ENCODE results near the gene SSH2.
"Not testable (repeated sequence)": the region's sequence is repeated elsewhere in the genome, so short reads cannot be mapped to it uniquely, and the experiment has no call there.

The SSH2 gene

GRCh38 chr17:29789196-29790170 is 140.5 kb downstream of the SSH2 start:
- no peak for DNase-seq
- no peak overlapping the region for H3K27ac ChIP-seq (ENCODE audit: insufficient read depth, low read length, poor library complexity, severe bottlenecking)
- no peaks in the 10 kb centered on the region for H3K36me3 ChIP-seq (ENCODE audit: control insufficient read depth, insufficient read depth, low read length)
- H3K4me3 ChIP-seq (ENCODE audit: insufficient read depth, low read depth, low read length, poor library complexity, severe bottlenecking): no peak overlapping the region
- no peaks in the 10 kb centered on the region for H3K4me1 ChIP-seq (ENCODE audit: control insufficient read depth, insufficient read depth, low read length, poor library complexity, severe bottlenecking)
- H3K27me3 ChIP-seq (replicated peaks; ENCODE audit: control insufficient read depth, insufficient read depth, low read length, poor library complexity, severe bottlenecking): no peaks in the 10 kb centered on the region
- no peaks in the 10 kb centered on the region for H3K9me3 ChIP-seq (ENCODE audit: control insufficient read depth, low read length)

- Histone ChIP-seq H3K27me3 (replicated peaks; ENCODE audit: control insufficient read depth, insufficient read depth, low read length, poor library complexity, severe bottlenecking) (no peaks in the 10 kb centered on the region), H3K9me3 (ENCODE audit: control insufficient read depth, low read length) (no peaks in the 10 kb centered on the region), H3K27ac (ENCODE audit: insufficient read depth, low read length, poor library complexity, severe bottlenecking) (no peak overlapping the region), H3K4me3 (ENCODE audit: insufficient read depth, low read depth, low read length, poor library complexity, severe bottlenecking) (no peak overlapping the region), H3K36me3 (ENCODE audit: control insufficient read depth, insufficient read depth, low read length) (no peaks in the 10 kb centered on the region), H3K4me1 (ENCODE audit: control insufficient read depth, insufficient read depth, low read length, poor library complexity, severe bottlenecking) (no peaks in the 10 kb centered on the region)
- DNase-seq: no peak
Measured at GRCh38 chr17:29787995-29788394, 142.0 kb downstream of the SSH2 start.

GRCh38 chr17:29782917-29783316 is 147.1 kb downstream of the SSH2 start:
- Histone ChIP-seq H3K9me3 (ENCODE audit: control insufficient read depth, low read length) (no peaks in the 10 kb centered on the region), H3K27ac (ENCODE audit: insufficient read depth, low read length, poor library complexity, severe bottlenecking) (no peak overlapping the region), H3K27me3 (replicated peaks; ENCODE audit: control insufficient read depth, insufficient read depth, low read length, poor library complexity, severe bottlenecking) (no peaks in the 10 kb centered on the region), H3K4me1 (ENCODE audit: control insufficient read depth, insufficient read depth, low read length, poor library complexity, severe bottlenecking) (peaks cover 5% of the 10 kb centered on the region), H3K4me3 (ENCODE audit: insufficient read depth, low read depth, low read length, poor library complexity, severe bottlenecking) (no peak overlapping the region), H3K36me3 (ENCODE audit: control insufficient read depth, insufficient read depth, low read length) (no peaks in the 10 kb centered on the region)
- DNase-seq: no peak

GRCh38 chr17:29779812-29780190 is 150.2 kb downstream of the SSH2 start:
- H3K36me3 ChIP-seq (ENCODE audit: control insufficient read depth, insufficient read depth, low read length); H3K9me3 ChIP-seq (ENCODE audit: control insufficient read depth, low read length); H3K27me3 ChIP-seq (replicated peaks; ENCODE audit: control insufficient read depth, insufficient read depth, low read length, poor library complexity, severe bottlenecking); H3K27ac ChIP-seq (ENCODE audit: insufficient read depth, low read length, poor library complexity, severe bottlenecking); H3K4me1 ChIP-seq (ENCODE audit: control insufficient read depth, insufficient read depth, low read length, poor library complexity, severe bottlenecking); DNase-seq; H3K4me3 ChIP-seq (ENCODE audit: insufficient read depth, low read depth, low read length, poor library complexity, severe bottlenecking): not testable (repeated sequence)

- peak; percentile 47 to 60 (median 51) for DNase-seq
- Histone ChIP-seq H3K4me1 (ENCODE audit: control insufficient read depth, insufficient read depth, low read length, poor library complexity, severe bottlenecking) (peaks cover 5% of the 10 kb centered on the region), H3K4me3 (ENCODE audit: insufficient read depth, low read depth, low read length, poor library complexity, severe bottlenecking) (no peak overlapping the region), H3K27ac (ENCODE audit: insufficient read depth, low read length, poor library complexity, severe bottlenecking) (no peak overlapping the region), H3K36me3 (ENCODE audit: control insufficient read depth, insufficient read depth, low read length) (no peaks in the 10 kb centered on the region), H3K9me3 (ENCODE audit: control insufficient read depth, low read length) (no peaks in the 10 kb centered on the region), H3K27me3 (replicated peaks; ENCODE audit: control insufficient read depth, insufficient read depth, low read length, poor library complexity, severe bottlenecking) (no peaks in the 10 kb centered on the region)
Measured at GRCh38 chr17:29778956-29779811, 150.8 kb downstream of the SSH2 start.

- no peak overlapping the region for H3K4me3 ChIP-seq (ENCODE audit: insufficient read depth, low read depth, low read length, poor library complexity, severe bottlenecking)
- no peak overlapping the region for H3K27ac ChIP-seq (ENCODE audit: insufficient read depth, low read length, poor library complexity, severe bottlenecking)
- no peaks in the 10 kb centered on the region for H3K27me3 ChIP-seq (replicated peaks; ENCODE audit: control insufficient read depth, insufficient read depth, low read length, poor library complexity, severe bottlenecking)
- H3K4me1 ChIP-seq (ENCODE audit: control insufficient read depth, insufficient read depth, low read length, poor library complexity, severe bottlenecking): peaks cover 5% of the 10 kb centered on the region
- no peaks in the 10 kb centered on the region for H3K36me3 ChIP-seq (ENCODE audit: control insufficient read depth, insufficient read depth, low read length)
- H3K9me3 ChIP-seq (ENCODE audit: control insufficient read depth, low read length): no peaks in the 10 kb centered on the region
- no peak for DNase-seq
Measured at GRCh38 chr17:29777663-29778062, 152.4 kb downstream of the SSH2 start.

GRCh38 chr17:29776026-29776425 is 154.0 kb downstream of the SSH2 start:
- H3K4me1 ChIP-seq (ENCODE audit: control insufficient read depth, insufficient read depth, low read length, poor library complexity, severe bottlenecking): peaks cover 5% of the 10 kb centered on the region
- no peak for DNase-seq
- no peak overlapping the region for H3K4me3 ChIP-seq (ENCODE audit: insufficient read depth, low read depth, low read length, poor library complexity, severe bottlenecking)
- no peak overlapping the region for H3K27ac ChIP-seq (ENCODE audit: insufficient read depth, low read length, poor library complexity, severe bottlenecking)
- no peaks in the 10 kb centered on the region for H3K27me3 ChIP-seq (replicated peaks; ENCODE audit: control insufficient read depth, insufficient read depth, low read length, poor library complexity, severe bottlenecking)
- no peaks in the 10 kb centered on the region for H3K9me3 ChIP-seq (ENCODE audit: control insufficient read depth, low read length)
- no peaks in the 10 kb centered on the region for H3K36me3 ChIP-seq (ENCODE audit: control insufficient read depth, insufficient read depth, low read length)

GRCh38 chr17:29772981-29773380 is 157.0 kb downstream of the SSH2 start:
- Histone ChIP-seq H3K27ac (ENCODE audit: insufficient read depth, low read length, poor library complexity, severe bottlenecking) (no peak overlapping the region), H3K4me1 (ENCODE audit: control insufficient read depth, insufficient read depth, low read length, poor library complexity, severe bottlenecking) (no peaks in the 10 kb centered on the region), H3K4me3 (ENCODE audit: insufficient read depth, low read depth, low read length, poor library complexity, severe bottlenecking) (no peak overlapping the region), H3K27me3 (replicated peaks; ENCODE audit: control insufficient read depth, insufficient read depth, low read length, poor library complexity, severe bottlenecking) (no peaks in the 10 kb centered on the region), H3K36me3 (ENCODE audit: control insufficient read depth, insufficient read depth, low read length) (no peaks in the 10 kb centered on the region), H3K9me3 (ENCODE audit: control insufficient read depth, low read length) (no peaks in the 10 kb centered on the region)
- DNase-seq: no peak

GRCh38 chr17:29771546-29771945 is 158.5 kb downstream of the SSH2 start:
- Histone ChIP-seq H3K9me3 (ENCODE audit: control insufficient read depth, low read length) (no peaks in the 10 kb centered on the region), H3K27me3 (replicated peaks; ENCODE audit: control insufficient read depth, insufficient read depth, low read length, poor library complexity, severe bottlenecking) (no peaks in the 10 kb centered on the region), H3K4me1 (ENCODE audit: control insufficient read depth, insufficient read depth, low read length, poor library complexity, severe bottlenecking) (no peaks in the 10 kb centered on the region), H3K4me3 (ENCODE audit: insufficient read depth, low read depth, low read length, poor library complexity, severe bottlenecking) (no peak overlapping the region), H3K36me3 (ENCODE audit: control insufficient read depth, insufficient read depth, low read length) (no peaks in the 10 kb centered on the region), H3K27ac (ENCODE audit: insufficient read depth, low read length, poor library complexity, severe bottlenecking) (no peak overlapping the region)
- no peak for DNase-seq

- Histone ChIP-seq H3K4me3 (ENCODE audit: insufficient read depth, low read depth, low read length, poor library complexity, severe bottlenecking) (no peak overlapping the region), H3K9me3 (ENCODE audit: control insufficient read depth, low read length) (no peaks in the 10 kb centered on the region), H3K4me1 (ENCODE audit: control insufficient read depth, insufficient read depth, low read length, poor library complexity, severe bottlenecking) (no peaks in the 10 kb centered on the region), H3K27ac (ENCODE audit: insufficient read depth, low read length, poor library complexity, severe bottlenecking) (no peak overlapping the region), H3K27me3 (replicated peaks; ENCODE audit: control insufficient read depth, insufficient read depth, low read length, poor library complexity, severe bottlenecking) (no peaks in the 10 kb centered on the region), H3K36me3 (ENCODE audit: control insufficient read depth, insufficient read depth, low read length) (no peaks in the 10 kb centered on the region)
- DNase-seq: no peak
Measured at GRCh38 chr17:29769225-29769624, 160.8 kb downstream of the SSH2 start.
